GM21737 (cell line): Measurements from ENCODE around the gene DBN1.
A peak's percentile ranks its signal among the peaks of the same experiment; 100 is the strongest.

Experiments used
- ATAC-seq: cut with Tn5 transposase; IDR thresholded peaks from one replicate; pipeline ENCODE4 v1.9.1; 2021; ENCODE audit warnings: mild to moderate bottlenecking, moderate library complexity; ENCODE audit not compliant: unreplicated experiment

The DBN1 gene

GRCh38 chr5:177505075-177505474 is 31.6 kb upstream of the DBN1 start:
- ATAC-seq = no peak

- no peak for ATAC-seq
These were observed 30.9 kb upstream of the DBN1 start for GRCh38 chr5:177504086-177505056.

GRCh38 chr5:177503351-177504085 is 30.1 kb upstream of the DBN1 start:
- no peak for ATAC-seq

GRCh38 chr5:177502886-177503285 is 29.5 kb upstream of the DBN1 start:
- no peak for ATAC-seq

- ATAC-seq = no peak
These were observed 28.6 kb upstream of the DBN1 start for GRCh38 chr5:177501874-177502678.

GRCh38 chr5:177500685-177501522 is 27.5 kb upstream of the DBN1 start:
- ATAC-seq = no peak

GRCh38 chr5:177499842-177500241 is 26.4 kb upstream of the DBN1 start:
- ATAC-seq = no peak

- ATAC-seq = no peak
These were observed 24.8 kb upstream of the DBN1 start for GRCh38 chr5:177498013-177498787.

GRCh38 chr5:177497292-177498012 is 24.0 kb upstream of the DBN1 start, which contains the start of gene PDLIM7:
Gene PDLIM7 (minus strand): TSS chr5:177497604. CDS start chr5:177496512, 1,092 bp downstream.
- ATAC-seq = peak; percentile 69

GRCh38 chr5:177496727-177497291 is 23.4 kb upstream of the DBN1 start:
- no peak for ATAC-seq

- ATAC-seq = no peak
These were observed 22.8 kb upstream of the DBN1 start for GRCh38 chr5:177496070-177496726.

GRCh38 chr5:177495243-177496060 is 22.0 kb upstream of the DBN1 start:
- no peak for ATAC-seq

- no peak for ATAC-seq
These were observed 21.1 kb upstream of the DBN1 start for GRCh38 chr5:177494346-177495195.

GRCh38 chr5:177493795-177494345 is 20.4 kb upstream of the DBN1 start:
- no peak for ATAC-seq

GRCh38 chr5:177492841-177493240 is 19.4 kb upstream of the DBN1 start:
- ATAC-seq = no peak
